ENCODE data around the gene MOB3C.
"Not testable (repeated sequence)": the region's sequence is repeated elsewhere in the genome, so short reads cannot be mapped to it uniquely, and the experiment has no call there.

The MOB3C gene

GRCh38 chr1:46616277-46617107 is at the start of gene MOB3C:
Gene MOB3C, minus strand, starts transcription at chr1:46616811. Its CDS starts 3,490 bp downstream, at chr1:46613321.
- no peak for DNase-seq

DNA sequence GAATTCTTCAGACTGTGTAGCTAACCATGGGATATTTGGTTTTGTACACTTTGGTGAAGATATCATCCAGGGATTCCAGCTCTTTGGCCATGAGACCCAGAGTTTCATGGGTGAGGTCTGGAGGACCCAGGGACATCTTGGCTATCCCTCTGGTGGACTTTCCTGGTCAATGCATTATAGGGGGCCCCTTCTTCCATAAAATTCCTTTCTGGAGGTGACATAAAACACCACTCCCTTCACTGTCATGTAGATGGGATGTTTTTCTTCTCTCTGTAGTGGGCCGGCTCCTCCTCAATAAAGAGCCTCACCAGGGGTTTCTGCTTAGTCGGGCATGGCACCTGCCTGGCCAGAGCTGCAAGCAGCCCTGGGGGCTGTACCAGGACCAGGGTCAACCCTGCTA is 49.4 kb upstream of the MOB3C start:
- no peak for DNase-seq

- not testable (repeated sequence) for DNase-seq
Measured at GRCh38 chr1:46662919-46663318, 46.3 kb upstream of the MOB3C start.

GRCh38 chr1:46660116-46660515 is 43.5 kb upstream of the MOB3C start:
- DNase-seq = not testable (repeated sequence)

- DNase-seq = no peak
Measured at GRCh38 chr1:46659307-46659870, 42.8 kb upstream of the MOB3C start.

DNA sequence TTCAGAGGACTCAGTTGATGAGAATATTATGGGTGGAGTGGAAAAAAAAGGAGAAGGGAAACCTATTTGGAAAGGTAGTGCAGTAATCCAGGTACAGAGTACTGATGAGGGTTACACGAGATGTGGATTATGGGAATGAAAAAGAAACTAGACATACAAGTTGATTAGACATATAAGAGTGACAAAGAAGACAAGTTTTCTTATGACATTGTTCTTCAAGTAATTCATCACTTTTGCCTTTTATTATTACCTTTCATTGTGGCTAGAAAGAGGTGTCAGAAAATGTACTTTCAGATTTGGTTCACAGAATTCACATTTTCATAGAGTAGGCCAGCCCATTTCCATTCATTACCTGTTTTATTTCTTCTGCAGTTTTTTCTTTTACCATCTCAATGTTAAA is 41.2 kb upstream of the MOB3C start:
- no peak for DNase-seq

DNA sequence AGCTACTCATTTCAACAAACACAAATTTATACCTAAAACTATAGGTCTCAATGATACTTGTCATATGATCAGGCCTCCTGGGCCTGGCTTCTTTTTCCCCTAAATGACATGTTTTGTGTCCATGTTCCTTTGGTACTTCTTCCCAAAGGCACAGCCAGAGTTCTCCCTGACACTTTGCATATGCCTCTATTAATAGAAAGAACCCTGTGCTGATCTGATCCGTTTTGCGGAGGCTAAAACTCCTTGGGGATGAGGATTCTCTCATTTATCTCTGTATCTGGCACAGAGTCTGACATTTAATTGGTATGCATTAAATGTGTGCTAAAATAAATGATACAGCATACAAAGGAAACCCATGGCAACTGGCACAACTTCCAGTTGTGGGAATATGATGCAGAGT is 40.0 kb upstream of the MOB3C start:
- no peak for DNase-seq

DNA sequence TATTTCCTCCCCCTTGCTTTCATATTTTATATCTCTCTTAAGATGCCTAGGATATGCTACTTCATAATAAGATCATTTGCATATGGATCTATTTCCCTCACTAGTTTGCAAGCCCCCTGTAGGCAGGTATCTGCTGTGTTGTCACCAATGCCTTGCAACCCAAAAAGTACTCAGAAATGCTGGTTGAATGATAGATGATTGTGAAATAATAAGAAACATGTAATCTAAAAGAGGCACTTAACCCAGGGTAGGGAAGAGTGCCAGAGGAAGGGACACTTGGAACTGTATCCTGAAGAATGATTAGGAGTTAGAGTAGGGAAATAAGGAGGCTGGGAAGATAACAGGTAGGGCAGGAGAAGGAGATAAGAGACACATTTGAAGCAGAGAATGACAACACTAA is 39.2 kb upstream of the MOB3C start:
- DNase-seq = no peak

DNA sequence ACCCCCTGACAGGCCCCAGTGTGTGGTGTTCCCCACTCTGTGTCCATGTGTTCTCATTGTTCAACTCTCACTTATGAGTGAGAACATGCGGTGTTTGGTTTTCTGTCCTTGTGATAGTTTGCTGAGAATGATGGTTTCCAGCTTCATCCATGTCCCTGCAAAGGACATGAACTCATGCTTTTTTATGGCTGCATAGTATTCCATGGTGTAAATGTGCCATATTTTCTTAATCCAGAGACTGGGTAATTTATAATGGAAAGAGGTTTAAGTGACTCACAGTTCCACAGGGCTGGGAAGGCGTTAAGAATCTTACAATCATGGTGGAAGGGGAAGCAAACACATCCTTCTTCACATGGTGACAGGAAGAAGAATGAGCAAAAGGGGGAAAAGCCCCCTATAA is 38.1 kb upstream of the MOB3C start:
- not testable (repeated sequence) for DNase-seq

DNA sequence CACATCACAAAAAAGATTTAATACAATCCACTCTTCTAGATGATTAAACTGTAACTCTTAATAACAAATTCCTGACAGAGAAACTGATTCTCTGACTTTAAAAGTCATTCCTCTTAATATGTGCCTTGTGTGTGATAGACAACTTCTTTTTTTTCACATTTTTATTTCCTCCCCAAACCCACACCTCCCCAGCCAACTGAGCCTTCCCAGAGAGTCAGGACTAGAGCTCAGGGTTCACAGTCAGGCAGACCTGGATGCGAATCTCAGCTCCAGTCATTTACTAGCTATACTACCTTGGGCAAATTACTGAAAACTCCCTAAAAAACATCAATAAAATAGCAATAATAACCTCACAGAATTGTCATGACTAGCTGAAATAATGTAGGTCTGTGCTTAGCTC is 37.4 kb upstream of the MOB3C start:
- no peak for DNase-seq

DNA sequence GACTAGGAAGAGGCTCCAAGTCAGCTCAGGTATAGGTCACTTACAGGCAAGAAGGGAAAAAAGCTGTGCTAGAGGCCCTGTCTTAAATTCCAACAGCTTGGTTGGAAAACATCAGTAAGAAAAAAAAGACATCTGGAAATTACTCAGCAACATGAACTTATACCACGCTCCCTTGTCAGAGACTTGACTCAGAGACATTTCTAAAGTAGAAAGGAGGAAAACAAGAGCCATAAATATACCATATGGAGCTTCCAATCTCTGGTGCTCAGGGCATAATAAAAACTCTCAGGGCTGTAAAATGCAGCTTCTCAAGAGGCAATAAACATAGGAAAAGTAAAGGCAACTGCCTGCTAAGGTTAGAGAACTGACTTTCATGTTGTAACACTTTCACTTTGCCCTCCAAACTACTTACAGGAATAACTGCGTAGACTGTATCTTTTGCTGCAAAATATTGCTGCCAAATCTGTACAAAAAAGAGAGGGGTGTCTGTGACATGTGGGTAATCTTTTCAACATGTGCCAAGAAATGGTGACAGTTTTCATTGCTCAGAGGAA is 36.9 kb upstream of the MOB3C start:
- DNase-seq = no peak

- DNase-seq = no peak
Measured at GRCh38 chr1:46652321-46653100, 35.9 kb upstream of the MOB3C start.

DNA sequence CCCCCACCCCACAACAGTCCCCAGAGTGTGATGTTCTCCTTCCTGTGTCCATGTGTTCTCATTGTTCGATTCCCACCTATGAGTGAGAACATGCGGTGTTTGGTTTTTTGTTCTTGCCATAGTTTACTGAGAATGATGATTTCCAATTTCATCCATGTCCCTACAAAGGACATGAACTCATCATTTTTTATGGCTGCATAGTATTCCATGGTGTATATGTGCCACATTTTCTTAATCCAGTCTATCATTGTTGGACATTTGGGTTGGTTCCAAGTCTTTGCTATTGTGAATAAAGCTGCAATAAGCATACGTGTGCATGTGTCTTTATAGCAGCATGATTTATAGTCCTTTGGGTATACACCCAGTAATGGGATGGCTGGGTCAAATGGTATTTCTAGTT is 34.5 kb upstream of the MOB3C start:
- not testable (repeated sequence) for DNase-seq

- no peak for DNase-seq
Measured at GRCh38 chr1:46650491-46650890, 33.9 kb upstream of the MOB3C start.

- DNase-seq = no peak
Measured at GRCh38 chr1:46649764-46650163, 33.2 kb upstream of the MOB3C start.

GRCh38 chr1:46647611-46648010 is 31.0 kb upstream of the MOB3C start:
- no peak for DNase-seq

GRCh38 chr1:46646844-46647243 is 30.2 kb upstream of the MOB3C start:
- no peak for DNase-seq

GRCh38 chr1:46646331-46646730 is 29.7 kb upstream of the MOB3C start:
- no peak for DNase-seq

GRCh38 chr1:46645815-46646214 is 29.2 kb upstream of the MOB3C start:
- no peak for DNase-seq

DNA sequence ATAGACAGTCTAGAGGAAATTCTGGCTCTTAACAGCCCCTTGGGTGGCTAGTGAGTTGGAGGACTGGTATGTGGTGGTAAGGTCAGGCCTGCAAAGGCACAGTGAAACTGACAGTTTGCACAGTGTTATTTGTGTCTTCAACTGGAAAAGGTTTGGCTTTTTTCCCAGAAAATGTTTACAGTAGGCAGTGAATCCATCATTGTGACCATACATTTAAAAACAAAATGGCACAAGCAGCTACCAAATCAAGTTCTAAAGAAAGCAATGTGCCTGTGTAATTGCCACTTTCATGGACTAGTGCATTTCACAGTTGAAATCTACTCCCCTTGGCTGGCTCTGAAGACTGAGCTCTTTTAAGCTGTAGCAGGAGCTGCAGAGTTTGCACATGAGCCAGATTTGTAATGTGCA is 26.8 kb upstream of the MOB3C start:
- peak; percentile 45 for DNase-seq

DNA sequence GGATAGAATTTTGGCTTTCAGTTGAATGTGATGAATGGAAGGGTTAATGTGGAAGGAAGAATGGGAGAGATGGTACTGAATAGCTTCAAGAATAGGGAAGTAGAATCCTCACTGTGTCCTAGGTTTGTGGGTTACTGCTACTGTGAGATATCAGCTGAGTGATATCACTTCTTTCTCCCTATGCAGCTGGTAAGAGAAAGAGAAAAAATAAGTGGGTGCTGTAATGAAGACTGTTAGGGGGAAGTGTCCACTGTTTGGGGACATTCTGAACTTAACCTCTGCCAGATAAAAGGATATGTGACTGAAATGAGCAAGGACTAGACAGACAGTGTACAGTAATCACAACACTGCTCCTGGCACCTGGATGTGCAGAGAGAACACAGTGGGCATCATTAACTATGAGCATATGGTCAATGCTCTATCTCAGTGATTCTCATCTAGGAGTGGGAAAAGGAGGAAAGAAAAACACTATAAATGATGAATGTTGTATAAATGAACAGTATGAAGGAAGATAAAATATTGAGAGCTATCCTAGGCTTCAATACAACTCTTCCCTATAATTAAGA is 25.6 kb upstream of the MOB3C start:
- no peak for DNase-seq

DNA sequence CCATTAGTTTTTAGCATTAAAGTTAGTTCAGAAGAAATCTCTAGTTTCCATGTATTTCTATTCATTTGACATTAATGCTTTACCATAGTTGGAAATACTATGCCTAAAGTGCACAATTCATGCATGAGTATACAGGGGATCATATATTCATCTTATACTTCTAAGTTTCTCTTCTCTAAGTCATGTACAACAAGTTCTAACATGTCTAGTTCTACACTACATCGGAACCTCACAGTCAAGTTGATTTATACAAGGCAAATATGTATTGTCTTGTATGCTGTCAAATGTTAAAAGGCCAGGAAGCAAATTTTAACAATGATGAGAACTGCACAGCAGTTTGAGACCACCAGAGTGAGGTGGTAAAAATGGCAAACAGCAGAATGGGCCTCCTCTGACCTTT is 22.9 kb upstream of the MOB3C start:
- no peak for DNase-seq

DNA sequence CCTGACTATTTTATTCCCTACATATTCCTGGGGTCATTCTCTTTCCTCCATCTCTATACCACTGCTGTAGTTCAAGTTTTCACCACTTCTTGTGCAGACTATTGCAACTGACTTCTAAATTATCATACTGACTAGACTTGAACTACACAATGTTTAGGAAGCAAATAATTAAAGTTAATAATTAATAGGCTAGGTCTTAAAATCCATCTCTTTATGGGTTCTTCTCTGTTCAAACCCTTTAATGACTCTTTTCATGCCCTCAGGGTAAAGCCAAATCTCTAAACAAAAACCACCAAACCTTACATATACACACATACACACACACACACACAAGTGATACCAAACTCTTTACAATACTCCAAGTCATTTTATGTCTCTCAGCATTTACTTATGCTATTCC is 22.3 kb upstream of the MOB3C start:
- DNase-seq = no peak
